Fibroblast of the aortic adventitia (primary cell): ENCODE results near the gene PLEKHA6. TPM values are rescaled to one million over a fixed set of nuclear protein-coding genes. Genes with fewer than 3 reads are reported as not detected.

Experiments
- DNase-seq: peaks from one replicate; pipeline ENCODE4 v3.0.0-alpha.2; 2010; ENCODE audit warnings: low read depth
- H3K4me3 ChIP-seq: 2 replicates; pipeline ENCODE4 v1.5.1; 2011; ENCODE audit warnings: low read depth, mild to moderate bottlenecking, control low read depth, low read length, moderate library complexity
- total RNA-seq: library from RNA; depleted of rRNA; stranded (reverse); fragments of >200 nt; gene quantifications from 2 replicates; pipeline ENCODE4 v1.2.3, GENCODE V29; 2012; ENCODE audit warnings: low replicate concordance
- TF ChIP-seq, protein P1 (sequence below): IDR thresholded peaks from 2 replicates; pipeline ENCODE4 v1.5.1; 2011; ENCODE audit warnings: mild to moderate bottlenecking, low read length, control low read depth, inconsistent platforms; ENCODE audit not compliant: insufficient read depth

PLEKHA6 gene
- total RNA-seq, 1 donor = 3.6 TPM

DNA sequence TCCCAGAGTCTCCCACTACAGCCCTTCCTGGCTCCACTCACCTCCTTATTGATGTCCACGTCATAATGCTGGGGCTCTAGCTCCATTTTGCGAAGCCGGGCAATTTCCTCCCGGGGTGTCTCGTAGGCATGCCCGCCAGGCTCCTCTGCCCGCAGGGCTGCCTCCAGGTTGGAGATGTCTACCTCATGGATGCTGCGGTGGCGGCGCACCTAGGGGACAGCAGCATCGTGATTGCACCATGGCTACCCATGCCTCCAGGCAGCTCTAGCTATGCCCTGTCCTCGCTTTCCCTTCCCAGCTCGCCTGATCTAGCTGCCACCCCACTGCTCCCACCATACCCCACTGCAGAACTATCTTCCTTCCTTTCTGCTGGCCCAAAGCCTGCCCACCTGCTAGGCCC lies 130.8 kb downstream of the PLEKHA6 start:
- DNase-seq = no peak
- TF ChIP-seq, protein P1, sequence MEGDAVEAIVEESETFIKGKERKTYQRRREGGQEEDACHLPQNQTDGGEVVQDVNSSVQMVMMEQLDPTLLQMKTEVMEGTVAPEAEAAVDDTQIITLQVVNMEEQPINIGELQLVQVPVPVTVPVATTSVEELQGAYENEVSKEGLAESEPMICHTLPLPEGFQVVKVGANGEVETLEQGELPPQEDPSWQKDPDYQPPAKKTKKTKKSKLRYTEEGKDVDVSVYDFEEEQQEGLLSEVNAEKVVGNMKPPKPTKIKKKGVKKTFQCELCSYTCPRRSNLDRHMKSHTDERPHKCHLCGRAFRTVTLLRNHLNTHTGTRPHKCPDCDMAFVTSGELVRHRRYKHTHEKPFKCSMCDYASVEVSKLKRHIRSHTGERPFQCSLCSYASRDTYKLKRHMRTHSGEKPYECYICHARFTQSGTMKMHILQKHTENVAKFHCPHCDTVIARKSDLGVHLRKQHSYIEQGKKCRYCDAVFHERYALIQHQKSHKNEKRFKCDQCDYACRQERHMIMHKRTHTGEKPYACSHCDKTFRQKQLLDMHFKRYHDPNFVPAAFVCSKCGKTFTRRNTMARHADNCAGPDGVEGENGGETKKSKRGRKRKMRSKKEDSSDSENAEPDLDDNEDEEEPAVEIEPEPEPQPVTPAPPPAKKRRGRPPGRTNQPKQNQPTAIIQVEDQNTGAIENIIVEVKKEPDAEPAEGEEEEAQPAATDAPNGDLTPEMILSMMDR = no peak
- H3K4me3 ChIP-seq = no peak overlapping the region

DNA sequence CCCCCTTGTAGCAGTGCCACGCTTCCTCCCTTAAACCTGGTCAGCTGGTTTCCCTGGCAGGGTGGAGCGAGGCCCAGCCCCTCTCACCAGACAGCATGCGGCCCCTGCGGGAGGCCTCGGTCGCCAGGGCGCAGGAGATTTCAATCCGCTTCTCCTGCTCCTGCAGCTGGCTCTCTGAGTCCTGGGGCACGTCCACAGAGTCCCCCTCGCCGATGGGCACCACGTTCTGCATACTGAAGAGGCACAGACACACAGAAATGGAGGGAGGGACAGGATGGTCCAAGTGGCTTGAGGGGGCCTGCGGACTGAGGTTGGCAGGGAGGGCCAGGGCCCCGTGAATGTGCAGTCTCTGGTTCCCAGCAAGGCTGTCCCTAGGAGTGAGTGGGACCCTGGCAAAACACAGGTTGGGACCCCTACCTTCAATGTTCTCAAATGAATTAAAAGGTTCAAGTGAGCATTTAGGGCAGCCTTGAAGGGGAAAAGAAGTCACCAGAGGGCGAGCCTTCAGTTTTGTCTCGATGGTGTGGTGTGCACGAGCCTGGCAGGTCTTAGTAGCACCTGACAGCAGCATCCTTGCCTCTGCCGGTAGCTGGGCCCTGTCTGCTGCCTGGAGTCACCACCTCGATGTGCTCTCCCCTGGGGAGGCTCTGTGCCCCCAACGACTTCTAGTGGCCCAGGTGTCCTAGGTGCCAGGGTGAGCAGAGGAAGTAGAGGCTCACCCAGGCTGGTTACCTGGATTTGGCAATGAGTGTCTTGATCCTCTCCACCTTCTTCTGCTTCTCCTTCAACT lies 131.5 kb downstream of the PLEKHA6 start:
- TF ChIP-seq, protein P1 = no peak
- no peak overlapping the region for H3K4me3 ChIP-seq
- no peak for DNase-seq

DNA sequence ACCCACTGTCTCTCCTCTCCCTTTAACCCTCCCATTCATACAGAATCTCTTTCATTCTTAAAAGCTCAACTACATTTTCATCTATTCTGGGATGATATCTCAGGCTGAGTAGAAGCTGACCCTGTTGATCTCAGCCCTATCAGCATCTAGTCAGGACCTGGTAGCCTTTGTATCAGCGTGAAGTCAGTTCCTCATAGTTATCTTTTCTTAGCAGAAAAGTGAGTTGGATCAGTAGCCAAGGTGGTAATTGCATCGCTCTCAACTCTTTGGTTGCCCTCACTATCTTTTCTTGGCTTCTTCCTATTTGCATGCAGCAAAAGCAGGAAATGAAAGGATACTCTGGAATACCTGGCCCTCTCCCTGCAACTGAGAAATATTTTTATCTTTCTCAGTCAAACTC lies 132.4 kb downstream of the PLEKHA6 start:
- no peak for DNase-seq
- TF ChIP-seq, protein P1 = no peak
- H3K4me3 ChIP-seq = no peak overlapping the region

DNA sequence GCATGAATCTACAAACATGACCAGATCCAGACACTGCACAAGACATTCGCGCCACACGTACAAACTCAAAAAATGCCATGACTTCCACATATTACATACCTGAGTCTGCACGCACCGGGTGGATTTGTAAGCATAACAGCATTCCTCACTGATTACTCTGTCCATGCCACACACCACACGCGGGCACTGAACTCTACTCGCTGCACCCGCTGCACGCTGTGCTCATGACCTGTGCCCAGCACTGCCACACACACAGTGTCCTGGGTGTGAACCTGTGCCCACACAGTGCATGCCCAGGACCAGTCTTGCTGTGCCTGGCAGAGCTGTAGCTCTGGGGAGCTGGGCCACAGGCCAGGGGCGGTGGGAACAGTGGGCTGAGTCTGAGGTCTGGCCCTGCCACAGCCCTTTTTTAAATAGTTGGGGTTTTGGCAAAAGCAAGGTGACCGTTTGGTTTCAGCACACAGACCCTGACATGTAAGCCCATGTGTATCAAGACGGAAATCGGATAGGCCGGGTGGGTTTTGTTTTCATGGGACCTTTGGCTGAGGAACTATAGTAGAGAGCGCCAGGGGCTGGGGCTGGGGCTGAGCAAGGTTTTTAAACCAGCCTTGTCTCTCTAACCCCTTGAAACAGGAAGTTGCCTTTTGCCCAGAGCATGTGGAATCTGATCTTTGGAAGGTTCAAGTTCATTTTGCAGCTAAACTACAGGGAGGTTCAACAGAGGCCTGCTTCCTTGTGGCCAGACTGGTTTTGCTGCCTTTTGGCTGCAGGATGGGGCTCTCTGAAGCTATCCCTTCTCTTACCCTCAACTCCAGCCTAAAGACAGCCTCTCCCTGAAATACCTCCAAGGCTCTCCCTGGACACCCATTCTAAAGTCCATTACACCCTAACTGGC lies 133.6 kb downstream of the PLEKHA6 start:
- no peak for DNase-seq
- TF ChIP-seq, protein P1 = no peak
- no peak overlapping the region for H3K4me3 ChIP-seq

DNA sequence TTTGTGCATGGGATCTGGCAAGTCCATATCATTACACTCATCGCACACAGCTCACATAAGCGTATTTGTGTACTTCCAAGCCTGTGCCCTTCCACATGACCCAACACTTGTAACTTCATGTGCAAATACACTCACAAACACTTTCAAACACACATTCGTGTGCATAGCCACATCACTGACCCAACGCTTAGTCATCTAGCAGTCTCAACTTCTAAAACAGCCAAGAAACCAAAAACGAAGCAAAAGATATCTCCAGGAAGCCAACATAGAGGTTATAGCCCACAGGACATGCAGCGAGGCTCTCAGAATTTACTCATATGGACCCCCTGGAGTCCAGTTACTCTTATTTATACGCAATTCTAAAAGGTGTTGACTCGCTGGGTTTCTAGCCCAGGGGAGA lies 135.1 kb downstream of the PLEKHA6 start:
- peak; percentile 12 for DNase-seq
- H3K4me3 ChIP-seq = no peak overlapping the region
- TF ChIP-seq, protein P1 = no peak

DNA sequence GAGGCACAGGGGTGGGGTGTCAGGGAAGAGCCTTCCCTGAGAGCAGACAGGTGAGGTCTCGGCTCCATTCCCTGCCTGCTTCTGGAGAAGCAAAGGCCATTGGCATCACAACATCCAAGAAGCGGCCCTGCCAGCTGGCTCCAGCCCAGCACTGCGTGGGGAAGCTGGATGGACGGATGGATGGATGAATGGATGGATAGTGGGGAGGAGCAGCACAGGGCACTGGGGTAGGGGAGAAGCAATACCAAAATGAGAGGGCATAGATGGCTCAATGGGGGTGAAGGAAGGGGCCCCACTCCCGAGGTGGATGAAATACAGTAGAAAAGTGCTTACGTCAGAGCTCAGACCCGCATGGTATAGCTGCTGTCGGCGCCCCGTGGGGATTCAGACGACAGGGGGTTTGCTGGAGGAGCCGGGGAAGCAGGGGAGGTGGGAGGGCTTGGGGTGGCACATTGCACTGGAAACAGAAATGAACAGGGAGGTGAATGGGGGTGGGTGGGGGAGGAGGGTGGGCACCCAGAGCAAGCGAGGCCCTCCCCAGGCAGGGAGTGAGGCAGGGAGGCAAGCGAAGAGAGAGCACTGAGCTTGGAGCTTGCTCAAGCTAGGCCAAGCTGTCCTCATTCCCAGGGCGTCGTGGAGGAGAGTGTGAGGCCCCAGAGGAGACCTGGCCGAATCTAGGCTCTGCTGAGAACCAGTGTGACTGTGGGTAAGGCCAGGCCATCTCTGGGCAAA lies 136.4 kb downstream of the PLEKHA6 start:
- DNase-seq = no peak
- no peak overlapping the region for H3K4me3 ChIP-seq
- TF ChIP-seq, protein P1 = no peak
